DND-41 (cell line): Measurements from ENCODE around the gene SH2B3.

ENCODE experiments used
- EZH2 ChIP-seq: IDR thresholded peaks from 3 replicates; pipeline ENCODE4 v1.6.1; 2012; ENCODE audit warnings: borderline replicate concordance, low read depth, mild to moderate bottlenecking, moderate library complexity, low read length, inconsistent platforms; ENCODE audit not compliant: severe bottlenecking
- TF ChIP-seq, protein P1 (sequence below): IDR thresholded peaks from 2 replicates; pipeline ENCODE4 v1.5.1; 2012; ENCODE audit warnings: borderline replicate concordance, low read length, moderate library complexity, mild to moderate bottlenecking; ENCODE audit not compliant: poor library complexity, severe bottlenecking; ENCODE audit errors: extremely low read depth

DNA sequence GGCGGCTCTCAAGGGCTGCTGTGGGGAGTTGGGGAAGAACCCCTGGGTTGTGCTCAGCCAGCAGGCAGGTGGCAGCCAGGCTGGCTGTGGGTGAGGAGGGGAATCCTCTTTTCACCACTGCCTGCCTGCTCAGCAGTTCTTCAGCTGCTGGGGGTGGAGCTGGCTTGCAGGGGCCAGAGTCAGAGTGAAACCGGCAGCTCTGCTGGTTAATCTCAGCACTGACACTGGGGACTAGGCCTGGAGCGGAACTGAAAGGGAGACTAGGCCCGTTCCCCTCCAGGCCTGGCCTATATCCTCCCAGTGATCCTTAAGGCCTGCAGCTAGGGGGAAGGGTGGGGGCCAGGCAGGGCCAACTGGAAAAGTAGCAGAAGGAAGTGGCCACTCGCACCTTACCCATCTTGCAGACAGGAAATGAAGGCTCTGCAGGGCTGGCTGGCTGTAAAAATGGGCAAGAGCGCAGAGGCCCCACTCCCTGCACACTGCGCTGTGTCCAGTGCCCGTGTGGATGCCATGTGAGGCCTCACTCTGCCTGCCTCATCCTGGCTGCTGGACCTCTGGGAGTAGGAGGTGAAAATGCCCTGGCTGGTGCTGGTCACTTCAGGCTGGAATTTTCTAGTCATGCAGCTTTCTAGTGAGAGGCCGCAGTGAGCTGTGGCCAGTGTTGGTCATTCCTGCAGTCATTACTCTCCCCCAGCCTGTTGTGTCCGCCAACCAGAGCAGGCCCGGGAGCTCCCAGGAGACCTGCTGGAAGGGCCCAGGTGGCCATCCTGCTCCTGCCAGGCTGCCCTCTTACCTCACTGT, 39.4 kb downstream of the SH2B3 start:
- TF ChIP-seq, protein P1, sequence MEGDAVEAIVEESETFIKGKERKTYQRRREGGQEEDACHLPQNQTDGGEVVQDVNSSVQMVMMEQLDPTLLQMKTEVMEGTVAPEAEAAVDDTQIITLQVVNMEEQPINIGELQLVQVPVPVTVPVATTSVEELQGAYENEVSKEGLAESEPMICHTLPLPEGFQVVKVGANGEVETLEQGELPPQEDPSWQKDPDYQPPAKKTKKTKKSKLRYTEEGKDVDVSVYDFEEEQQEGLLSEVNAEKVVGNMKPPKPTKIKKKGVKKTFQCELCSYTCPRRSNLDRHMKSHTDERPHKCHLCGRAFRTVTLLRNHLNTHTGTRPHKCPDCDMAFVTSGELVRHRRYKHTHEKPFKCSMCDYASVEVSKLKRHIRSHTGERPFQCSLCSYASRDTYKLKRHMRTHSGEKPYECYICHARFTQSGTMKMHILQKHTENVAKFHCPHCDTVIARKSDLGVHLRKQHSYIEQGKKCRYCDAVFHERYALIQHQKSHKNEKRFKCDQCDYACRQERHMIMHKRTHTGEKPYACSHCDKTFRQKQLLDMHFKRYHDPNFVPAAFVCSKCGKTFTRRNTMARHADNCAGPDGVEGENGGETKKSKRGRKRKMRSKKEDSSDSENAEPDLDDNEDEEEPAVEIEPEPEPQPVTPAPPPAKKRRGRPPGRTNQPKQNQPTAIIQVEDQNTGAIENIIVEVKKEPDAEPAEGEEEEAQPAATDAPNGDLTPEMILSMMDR, result no peak
- no peak for TF ChIP-seq EZH2
